Measurements from ENCODE around the gene GRM1.

The GRM1 gene

GRCh38 chr6:146097586-146097985 is 68.7 kb downstream of the GRM1 start:
- no peak for DNase-seq (ENCODE audit: low read depth in 3 of 3, low spot score in 1 of 3)

DNA sequence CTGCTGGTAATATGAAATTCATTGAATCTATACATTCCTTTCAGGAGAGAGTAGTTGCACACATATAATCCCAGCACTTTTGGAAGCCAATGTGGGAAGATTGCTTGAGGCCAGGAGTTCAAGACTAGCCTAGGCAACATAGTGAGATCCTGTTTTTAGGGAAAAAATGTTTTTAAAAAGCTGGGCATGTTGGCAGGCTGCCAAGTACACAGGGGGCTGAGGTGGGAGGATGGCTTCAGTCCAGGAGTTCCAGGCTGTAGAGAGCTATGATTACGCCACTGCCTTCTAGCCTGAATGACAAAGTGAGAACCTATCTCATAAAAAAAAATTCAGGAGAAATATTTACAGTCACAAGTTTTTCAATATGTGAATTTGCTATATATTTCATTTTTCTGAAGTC is 71.9 kb downstream of the GRM1 start:
- DNase-seq (ENCODE audit: low read depth in 3 of 3, low spot score in 1 of 3) = no peak

- no peak for DNase-seq (ENCODE audit: low read depth in 3 of 3, low spot score in 1 of 3)
Measured at GRCh38 chr6:146103416-146104072, 74.7 kb downstream of the GRM1 start.

DNA sequence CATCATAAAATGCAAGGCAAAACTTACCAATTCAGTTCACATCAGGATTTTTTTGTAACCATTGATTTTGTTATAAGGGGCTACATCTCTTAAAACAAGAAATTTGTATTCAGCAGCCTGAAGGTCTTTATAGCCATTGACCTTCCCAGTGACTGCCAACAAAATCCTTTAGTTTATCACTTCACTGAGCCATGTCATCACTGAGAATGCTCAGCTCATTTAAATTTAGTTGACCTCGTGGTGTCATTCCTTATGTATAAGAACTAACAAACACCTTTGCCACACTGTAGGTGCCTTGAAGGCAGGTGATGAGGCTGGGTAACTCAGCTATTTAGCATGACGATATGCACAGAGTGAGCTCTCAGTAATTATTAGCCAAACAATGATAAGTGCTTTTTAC is 77.7 kb downstream of the GRM1 start:
- no peak for DNase-seq (ENCODE audit: low read depth in 3 of 3, low spot score in 1 of 3)

DNA sequence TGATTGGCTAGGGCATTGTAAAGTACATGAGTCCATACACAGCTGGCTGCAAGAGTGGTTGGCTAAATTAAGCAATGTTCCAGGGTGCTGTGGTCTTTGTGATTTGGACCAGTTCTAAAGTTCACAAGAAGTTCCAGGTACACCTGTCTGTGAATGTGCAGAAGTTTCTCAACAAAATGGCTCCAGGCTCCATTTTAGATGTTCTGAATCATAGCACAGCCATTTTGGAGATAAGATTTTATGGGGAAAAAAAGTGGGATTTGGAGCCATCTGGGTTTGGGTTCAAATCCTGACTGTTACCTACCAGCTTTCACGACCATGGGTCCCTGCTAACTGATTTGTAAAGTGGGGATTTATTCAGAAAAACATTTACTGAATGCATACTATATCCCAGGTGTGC is 82.1 kb downstream of the GRM1 start:
- no peak for DNase-seq (ENCODE audit: low read depth in 3 of 3, low spot score in 1 of 3)

DNA sequence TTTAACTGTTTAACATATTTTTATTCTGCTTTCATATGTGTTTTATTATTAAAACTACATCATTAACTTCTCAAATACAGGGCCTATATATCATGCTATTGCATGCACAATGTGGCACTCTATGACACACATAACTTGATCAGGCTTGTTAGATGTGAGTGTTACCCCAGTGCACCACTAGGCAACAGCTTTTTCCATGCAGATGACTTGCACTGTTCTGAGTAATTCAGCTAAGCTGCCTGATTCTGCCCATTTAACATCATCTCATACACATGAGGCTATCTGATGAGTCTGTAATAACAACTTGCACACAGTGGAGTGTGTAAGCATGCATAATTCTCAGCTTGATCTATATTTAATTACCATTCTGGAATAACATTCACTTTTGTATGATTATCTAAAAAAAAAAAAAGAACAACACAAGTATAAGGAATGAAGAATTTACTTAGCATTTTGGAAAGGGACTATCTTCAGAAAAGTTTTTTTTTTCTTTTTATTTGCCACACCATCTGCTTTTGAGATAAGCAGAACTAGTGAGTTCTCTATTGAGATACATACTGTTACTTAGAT is 83.1 kb downstream of the GRM1 start:
- no peak for DNase-seq (ENCODE audit: low read depth in 3 of 3, low spot score in 1 of 3)

DNA sequence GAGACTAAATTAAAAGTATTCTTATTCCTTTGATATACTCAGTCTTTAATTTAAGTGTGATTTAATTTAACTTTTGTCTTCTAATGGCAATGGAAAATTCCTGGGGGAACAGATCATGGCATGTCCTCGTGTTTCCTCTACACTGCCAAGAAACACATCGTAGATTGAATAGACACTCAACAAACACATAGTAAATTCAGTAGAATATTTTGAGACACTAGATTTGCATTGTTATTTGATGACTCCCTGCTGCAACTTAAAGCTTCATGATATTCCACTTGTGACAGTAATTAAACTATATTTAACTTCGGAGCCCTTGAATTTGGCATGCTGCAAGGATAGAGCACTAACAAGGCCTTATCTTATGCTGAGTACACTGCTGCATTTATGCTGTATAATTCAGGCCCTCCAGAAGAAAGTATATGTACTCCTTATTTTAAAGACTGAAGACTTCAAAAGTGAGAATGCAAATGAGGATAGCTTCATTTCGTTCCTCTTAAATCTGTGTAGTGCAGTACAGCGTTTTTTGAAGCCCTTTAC is 84.3 kb downstream of the GRM1 start:
- DNase-seq (ENCODE audit: low read depth in 3 of 3, low spot score in 1 of 3) = no peak

DNA sequence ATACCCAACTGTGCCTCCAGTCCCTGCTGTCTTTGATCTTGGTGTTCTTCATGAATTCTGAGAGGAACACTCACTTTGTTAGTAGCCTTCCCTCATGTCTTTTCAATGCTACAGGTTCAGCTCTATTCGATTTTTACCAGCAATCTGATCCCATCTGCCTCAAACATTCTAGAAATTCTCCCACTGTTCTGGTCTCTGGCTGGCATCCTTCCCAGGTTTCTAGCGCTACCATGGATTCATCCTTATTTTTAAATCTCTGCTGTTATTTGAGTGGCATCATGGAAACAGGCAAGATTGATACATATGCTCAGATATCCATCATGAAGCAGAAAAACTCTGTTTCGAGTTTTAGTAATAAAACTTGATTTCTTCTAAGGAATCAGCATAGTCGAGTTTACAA is 94.8 kb downstream of the GRM1 start:
- DNase-seq (ENCODE audit: low read depth in 3 of 3, low spot score in 1 of 3) = no peak

- no peak for DNase-seq (ENCODE audit: low read depth in 3 of 3, low spot score in 1 of 3)
Measured at GRCh38 chr6:146127447-146128215, 98.8 kb downstream of the GRM1 start.

GRCh38 chr6:146133866-146134265 is 105.0 kb downstream of the GRM1 start:
- DNase-seq (ENCODE audit: low read depth in 3 of 3, low spot score in 1 of 3) = no peak

- DNase-seq (ENCODE audit: low read depth in 3 of 3, low spot score in 1 of 3) = no peak
Measured at GRCh38 chr6:146135167-146135566, 106.3 kb downstream of the GRM1 start.

DNA sequence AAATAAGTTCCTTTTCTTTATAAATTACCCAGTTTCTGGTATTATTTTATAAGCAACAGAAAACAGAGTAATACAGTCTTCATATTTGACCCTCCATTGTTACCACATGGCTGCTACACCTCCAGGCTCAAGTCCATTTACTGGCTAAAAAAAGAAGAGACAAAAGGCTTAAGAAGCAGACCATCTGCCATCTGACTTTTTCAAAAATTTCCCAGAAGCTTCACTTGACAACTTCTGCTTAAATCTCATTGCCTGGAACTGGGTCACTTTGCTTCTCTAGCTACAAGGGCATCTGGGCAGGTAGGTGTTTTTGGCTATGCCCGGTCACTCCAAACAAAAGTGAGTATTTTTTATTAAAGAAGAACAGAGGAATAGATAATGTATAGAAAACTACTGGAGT is 118.0 kb downstream of the GRM1 start:
- DNase-seq (ENCODE audit: low read depth in 3 of 3, low spot score in 1 of 3) = no peak

- DNase-seq (ENCODE audit: low read depth in 3 of 3, low spot score in 1 of 3) = no peak
Measured at GRCh38 chr6:146149770-146150169, 120.9 kb downstream of the GRM1 start.

GRCh38 chr6:146153040-146153758 is 124.3 kb downstream of the GRM1 start:
- no peak for DNase-seq (ENCODE audit: low read depth in 3 of 3, low spot score in 1 of 3)

- no peak for DNase-seq (ENCODE audit: low read depth in 3 of 3, low spot score in 1 of 3)
Measured at GRCh38 chr6:146154197-146154596, 125.3 kb downstream of the GRM1 start.

GRCh38 chr6:146161664-146162063 is 132.8 kb downstream of the GRM1 start:
- no peak for DNase-seq (ENCODE audit: low read depth in 3 of 3, low spot score in 1 of 3)

DNA sequence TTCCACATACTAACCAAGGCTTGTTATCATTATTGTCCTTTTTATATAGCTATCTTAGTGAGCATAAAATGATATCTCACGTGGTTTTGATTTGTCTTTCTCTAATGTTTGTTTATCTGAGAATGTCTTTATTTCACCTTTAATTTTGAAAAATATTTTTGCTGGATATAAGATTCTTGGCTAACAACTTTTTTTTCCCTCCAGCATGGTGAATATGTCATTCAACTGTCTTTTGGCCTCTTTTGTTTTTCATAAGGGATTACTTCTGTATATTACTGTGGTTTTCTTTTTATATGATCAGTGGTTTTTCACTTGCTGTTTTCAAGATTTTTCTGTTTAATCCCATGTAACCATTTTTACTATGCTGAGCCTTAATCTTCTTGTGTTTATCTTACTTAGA is 141.0 kb downstream of the GRM1 start:
- DNase-seq (ENCODE audit: low read depth in 3 of 3, low spot score in 1 of 3) = no peak

GRCh38 chr6:146177785-146178184 is 148.9 kb downstream of the GRM1 start:
- no peak for DNase-seq (ENCODE audit: low read depth in 3 of 3, low spot score in 1 of 3)

DNA sequence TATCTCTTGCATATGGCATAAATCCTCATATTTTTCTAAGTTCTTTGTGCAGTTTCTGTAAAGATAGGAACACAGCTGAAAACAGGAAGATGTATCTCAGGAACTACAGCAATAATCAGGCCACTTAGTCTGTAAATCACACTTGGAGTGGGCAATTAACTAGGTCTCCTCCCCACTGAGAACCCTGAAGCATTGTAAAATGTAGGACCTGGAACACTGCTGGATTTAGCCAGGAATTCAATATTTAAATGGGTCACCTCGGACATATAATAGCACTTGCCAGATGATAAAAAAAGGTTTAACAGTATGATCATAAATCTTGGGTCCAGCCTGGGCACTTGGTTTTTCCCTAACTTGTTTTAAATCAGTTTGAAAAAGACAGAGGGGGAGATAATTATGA is 155.0 kb downstream of the GRM1 start:
- DNase-seq (ENCODE audit: low read depth in 3 of 3, low spot score in 1 of 3) = no peak

- no peak for DNase-seq (ENCODE audit: low read depth in 3 of 3, low spot score in 1 of 3)
Measured at GRCh38 chr6:146184701-146185100, 155.8 kb downstream of the GRM1 start.

- DNase-seq (ENCODE audit: low read depth in 3 of 3, low spot score in 1 of 3) = no peak
Measured at GRCh38 chr6:146189131-146189530, 160.3 kb downstream of the GRM1 start.

DNA sequence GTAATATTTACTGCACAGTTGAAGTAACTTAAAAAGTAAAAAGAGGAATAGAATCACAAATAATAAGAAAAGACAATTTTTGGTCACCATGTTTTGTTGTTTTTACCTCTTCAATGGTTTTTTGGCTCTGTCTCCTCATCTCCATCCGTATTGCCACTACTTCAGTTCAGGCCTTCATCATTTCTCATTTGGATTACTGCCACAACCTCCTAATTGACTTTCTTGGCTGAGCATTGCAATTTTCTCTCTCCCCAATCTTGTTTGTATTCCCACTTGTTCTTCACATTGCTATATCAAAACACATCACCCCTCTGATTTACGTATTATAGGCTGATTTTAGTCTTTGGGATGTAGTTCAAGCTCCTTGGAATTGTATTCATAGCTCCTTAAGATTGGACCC is 161.7 kb downstream of the GRM1 start:
- no peak for DNase-seq (ENCODE audit: low read depth in 3 of 3, low spot score in 1 of 3)

Measured in stimulated activated CD4-positive, alpha-beta T cell treated with anti-CD3 and anti-CD28 coated beads, TNF-alpha, amount 100 ng/mL, for 1 hour (primary cell).